AG09309 (cell line): ENCODE measurements around the gene BUD13.

Experiments used
- DNase-seq: peaks from one replicate; pipeline ENCODE4 v3.0.0-alpha.2; 2010; ENCODE audit warnings: low read depth
- H3K4me3 ChIP-seq: 2 replicates; pipeline ENCODE4 v1.5.1; 2011; ENCODE audit warnings: mild to moderate bottlenecking, low read depth, low read length, moderate library complexity; ENCODE audit not compliant: control insufficient read depth
- TF ChIP-seq, protein P1 (sequence below): IDR thresholded peaks from 2 replicates; pipeline ENCODE4 v1.5.1; 2011; ENCODE audit warnings: mild to moderate bottlenecking, low read depth, low read length, inconsistent platforms; ENCODE audit not compliant: insufficient read depth, control insufficient read depth; ENCODE audit errors: missing control alignments

The BUD13 gene

DNA sequence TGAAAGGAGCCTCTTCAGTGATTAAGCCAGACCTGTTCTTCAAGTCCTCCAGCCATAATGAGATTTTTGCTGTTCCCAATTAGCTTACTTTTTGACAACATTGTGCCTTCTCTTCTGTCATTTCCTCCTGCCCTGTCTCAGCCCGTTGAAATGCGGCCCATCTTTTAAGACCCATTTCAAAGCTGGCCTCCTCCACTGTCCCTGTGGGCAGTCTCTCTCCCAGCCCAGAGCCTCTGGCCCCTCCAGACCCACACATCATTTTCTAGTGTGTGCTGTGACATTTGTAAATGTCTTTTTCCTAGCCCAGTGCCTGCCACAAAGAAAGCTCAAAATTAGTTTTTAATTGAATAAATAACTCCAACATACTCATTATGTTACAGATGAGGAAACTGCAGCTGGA is 70.9 kb downstream of the BUD13 start:
- no peak overlapping the region for H3K4me3 ChIP-seq
- no peak for DNase-seq
- TF ChIP-seq, protein P1, sequence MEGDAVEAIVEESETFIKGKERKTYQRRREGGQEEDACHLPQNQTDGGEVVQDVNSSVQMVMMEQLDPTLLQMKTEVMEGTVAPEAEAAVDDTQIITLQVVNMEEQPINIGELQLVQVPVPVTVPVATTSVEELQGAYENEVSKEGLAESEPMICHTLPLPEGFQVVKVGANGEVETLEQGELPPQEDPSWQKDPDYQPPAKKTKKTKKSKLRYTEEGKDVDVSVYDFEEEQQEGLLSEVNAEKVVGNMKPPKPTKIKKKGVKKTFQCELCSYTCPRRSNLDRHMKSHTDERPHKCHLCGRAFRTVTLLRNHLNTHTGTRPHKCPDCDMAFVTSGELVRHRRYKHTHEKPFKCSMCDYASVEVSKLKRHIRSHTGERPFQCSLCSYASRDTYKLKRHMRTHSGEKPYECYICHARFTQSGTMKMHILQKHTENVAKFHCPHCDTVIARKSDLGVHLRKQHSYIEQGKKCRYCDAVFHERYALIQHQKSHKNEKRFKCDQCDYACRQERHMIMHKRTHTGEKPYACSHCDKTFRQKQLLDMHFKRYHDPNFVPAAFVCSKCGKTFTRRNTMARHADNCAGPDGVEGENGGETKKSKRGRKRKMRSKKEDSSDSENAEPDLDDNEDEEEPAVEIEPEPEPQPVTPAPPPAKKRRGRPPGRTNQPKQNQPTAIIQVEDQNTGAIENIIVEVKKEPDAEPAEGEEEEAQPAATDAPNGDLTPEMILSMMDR = no peak

DNA sequence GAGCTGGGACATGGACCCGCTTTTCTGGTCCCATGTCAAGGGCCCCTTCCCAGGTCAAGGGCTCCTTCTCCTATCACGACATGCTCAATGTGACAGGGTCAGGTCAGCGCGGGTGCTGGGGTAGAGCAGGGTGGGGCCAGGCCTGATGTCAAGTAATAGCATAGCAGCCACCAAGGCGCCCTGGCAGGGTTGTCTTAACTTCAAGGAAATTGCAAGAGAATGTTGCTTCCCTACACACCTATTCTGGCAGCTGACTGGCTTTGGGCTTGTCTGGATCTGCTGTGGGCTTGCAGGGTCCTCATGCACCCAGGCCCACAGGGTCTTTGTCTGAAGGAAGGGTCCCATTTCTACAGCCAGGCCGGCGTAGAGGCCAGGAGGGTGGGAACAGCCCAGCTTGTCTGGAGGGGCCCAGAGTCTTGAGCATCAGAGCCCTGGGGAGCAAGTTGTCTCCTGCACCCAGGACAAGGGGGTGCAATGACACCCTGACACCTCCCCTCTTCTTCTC is 71.4 kb downstream of the BUD13 start:
- no peak for DNase-seq
- TF ChIP-seq, protein P1 = no peak

DNA sequence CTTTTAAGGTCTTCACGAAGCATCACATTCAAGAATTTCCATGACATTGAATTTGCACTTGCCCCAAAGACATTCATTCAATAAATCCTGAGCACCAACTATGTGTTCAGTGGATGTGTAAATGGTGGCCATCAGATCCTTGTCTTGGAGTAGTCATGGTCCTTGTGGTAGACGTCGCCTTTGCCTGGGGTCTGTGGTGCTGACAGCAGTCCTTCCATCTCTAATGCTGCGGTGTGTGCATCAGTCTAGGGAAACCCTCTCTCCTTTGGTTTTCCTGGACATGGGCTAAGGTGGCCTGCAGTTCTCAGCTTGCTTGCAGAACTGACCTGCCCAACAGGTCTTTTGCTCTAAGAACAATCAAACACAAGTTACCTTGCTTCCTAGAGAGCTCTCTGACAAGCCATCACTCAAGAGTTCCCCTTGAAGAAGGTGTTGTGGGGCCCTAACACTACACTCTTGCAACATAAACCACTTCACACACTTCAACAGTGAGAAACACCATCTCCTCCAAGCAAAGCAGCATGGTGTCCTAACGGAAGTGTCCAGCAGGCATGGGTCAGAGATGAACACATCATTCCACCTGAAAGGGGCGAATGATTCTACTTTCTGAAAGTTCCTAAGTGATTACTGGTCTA is 72.1 kb downstream of the BUD13 start:
- TF ChIP-seq, protein P1 = no peak
- no peak overlapping the region for H3K4me3 ChIP-seq
- no peak for DNase-seq

More for the DNA sequence above, 71.4 kb downstream of the BUD13 start:
- no peak overlapping the region for H3K4me3 ChIP-seq
